HG03095 (cell line): ENCODE results near the gene PLEKHA1.

Experiments used
- ATAC-seq: cut with Tn5 transposase; IDR thresholded peaks from one replicate; pipeline ENCODE4 v1.9.1; 2021; ENCODE audit warnings: moderate library complexity; ENCODE audit not compliant: unreplicated experiment

PLEKHA1 gene

DNA sequence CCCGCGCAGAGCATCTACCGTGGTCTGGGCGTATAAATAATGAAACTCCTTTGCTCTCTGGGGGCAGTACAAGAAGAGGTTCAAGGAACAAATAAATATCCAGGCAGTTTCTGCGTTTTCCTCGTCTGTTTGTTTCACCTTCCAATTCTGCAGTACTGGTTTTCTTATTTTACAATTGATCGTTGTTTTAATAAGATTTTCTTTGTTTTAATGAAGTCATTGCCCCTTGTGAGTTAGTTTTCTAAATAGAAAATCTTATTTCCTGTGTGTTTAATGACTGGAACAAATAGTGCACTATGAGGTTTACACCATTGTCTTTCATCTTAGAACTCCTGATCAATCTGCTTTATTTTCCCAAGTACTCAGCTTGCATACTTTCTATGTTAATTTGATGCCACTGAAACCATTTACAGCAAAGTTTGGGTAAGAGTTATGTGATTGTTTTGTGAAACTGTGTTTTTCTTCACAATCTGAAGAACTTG, 1.2 kb downstream of the PLEKHA1 start:
- no peak for ATAC-seq

DNA sequence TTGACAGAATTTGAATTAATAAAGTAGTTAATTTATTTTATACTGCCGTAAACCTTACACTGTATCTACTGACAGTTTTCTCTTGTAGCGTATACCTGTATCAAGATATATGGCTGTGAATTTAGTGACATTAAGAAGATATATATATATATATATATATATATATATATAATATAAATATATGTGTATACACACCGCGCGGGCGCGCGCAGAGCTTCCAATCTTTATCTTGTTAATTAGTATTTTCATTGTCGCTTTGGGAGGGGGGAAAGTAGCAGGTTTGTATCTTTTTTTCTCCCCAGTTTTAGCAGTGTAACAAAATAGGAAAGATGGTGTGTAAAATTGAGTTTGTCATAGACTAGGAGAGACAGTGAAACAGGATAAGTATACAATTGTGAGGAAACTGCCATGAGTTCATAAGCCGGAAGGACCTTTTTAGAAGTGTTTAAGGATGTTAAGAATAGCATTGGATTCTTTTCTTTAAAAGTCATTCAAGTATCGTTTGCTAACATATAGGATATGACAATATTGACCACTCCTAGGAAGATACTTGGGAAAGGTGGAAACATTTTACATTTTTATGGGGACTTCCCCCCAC, 2.0 kb downstream of the PLEKHA1 start:
- ATAC-seq = no peak

DNA sequence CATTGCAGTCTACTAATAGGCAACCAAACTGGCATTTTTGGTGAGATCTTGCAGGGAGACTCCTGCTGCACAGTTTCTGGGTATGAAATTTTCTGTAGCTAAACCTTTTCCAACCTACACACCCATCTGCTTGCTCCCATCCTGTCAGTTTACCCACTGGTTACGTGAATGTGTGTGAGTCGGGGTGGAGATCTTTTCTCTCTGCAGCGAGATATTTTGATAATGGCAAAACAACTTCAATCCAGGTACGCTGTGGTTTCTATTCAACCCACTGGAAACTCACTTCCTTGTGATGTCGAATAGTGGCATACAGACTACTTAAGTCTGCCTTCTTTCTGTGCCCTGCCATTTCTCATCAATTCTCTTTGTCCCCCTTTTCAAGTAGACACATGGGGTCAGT, 4.5 kb downstream of the PLEKHA1 start:
- ATAC-seq = no peak

DNA sequence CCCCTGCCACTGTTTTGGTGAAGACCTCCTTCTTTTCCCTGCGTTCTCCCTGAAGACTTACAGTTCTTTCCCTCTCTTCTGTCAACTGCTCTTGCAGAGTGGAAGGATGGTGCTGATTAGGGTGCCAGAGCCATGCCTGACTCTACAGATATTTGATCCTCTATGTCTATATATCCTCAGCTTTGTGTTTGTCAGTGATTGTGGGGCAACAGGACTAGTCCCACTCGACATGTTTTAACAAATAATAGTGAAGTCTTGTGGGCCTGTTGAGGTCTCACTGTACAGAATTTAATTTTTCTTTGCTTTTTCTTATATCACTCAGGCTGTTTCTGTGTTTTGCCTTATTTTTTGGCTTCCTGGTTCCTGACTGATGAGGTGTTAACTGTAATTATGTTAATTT, 5.0 kb downstream of the PLEKHA1 start:
- ATAC-seq = no peak

DNA sequence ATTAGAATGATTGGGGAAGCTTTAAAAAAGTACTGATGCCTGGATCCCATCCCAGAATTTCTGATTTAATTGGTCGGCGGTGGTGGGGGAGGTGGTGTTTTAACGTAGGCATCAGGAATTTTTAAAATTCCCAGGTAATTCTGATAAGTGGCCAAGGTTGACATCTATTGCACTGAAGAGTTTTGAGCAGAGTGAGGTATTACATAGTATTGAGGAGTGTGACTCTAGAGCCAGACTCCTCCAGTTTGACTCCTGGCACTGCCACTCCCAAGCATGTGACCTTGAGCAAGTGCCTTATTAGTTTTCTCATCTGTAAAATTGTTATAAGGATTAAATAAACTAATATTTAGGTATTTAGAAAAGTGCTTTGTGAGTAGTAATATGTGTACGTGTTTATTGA, 6.2 kb downstream of the PLEKHA1 start:
- ATAC-seq = no peak

DNA sequence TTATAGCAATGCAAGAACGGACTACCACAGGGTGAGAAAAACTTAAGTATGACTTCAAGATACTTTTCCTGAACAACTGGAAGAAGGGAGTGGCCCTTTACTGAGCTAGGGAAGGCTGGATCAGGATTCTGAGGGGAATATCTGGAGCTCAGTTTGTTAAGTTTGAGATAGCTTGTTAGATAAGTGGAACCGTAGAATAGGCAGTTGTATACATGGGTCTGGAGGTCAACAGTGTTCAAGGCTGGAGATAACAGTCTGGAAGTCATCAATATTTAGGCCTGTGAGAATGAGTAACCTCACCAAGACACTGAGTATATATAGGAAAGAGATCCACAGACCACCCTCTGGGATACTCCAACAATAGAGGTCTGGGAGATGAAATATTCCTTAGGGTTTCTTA, 7.2 kb downstream of the PLEKHA1 start:
- no peak for ATAC-seq

DNA sequence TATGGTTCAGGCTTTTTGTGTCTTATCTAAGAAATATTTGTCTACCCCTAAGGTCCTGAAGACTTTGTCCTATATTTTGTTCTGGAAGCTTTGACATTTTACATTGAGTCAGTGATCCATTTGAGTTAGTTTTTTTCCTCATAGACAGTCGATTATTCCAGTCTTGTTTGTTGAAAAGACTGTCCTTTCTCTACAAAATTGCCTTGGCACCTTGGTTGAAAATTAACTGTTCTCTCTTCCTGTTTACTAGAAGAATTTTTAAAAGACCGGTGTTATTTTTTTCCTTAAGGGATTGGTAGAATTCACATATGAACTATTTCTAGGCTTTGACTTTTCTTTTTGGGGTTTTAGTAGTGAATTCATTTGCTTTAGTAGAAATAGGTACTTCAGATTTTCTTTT, 12.0 kb downstream of the PLEKHA1 start:
- no peak for ATAC-seq

DNA sequence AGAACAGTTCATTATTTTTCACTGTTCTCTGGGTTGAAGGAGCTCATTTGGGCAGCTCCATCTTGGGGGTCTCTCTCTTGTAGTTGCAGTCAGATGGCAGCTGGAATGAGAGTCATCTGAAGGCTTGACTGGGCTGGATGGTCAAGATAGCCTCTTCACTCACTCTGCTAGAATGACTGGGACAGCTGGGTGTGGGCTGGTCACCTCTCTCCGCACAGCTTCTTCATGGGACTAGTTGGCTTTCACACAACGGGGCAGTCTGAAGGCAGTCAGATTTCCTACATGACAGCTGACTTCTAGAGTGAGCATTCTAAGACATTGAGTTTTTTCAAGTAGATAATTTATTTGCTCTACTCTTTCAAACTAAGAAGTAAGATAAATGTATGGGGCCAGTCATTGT, 13.1 kb downstream of the PLEKHA1 start:
- no peak for ATAC-seq

DNA sequence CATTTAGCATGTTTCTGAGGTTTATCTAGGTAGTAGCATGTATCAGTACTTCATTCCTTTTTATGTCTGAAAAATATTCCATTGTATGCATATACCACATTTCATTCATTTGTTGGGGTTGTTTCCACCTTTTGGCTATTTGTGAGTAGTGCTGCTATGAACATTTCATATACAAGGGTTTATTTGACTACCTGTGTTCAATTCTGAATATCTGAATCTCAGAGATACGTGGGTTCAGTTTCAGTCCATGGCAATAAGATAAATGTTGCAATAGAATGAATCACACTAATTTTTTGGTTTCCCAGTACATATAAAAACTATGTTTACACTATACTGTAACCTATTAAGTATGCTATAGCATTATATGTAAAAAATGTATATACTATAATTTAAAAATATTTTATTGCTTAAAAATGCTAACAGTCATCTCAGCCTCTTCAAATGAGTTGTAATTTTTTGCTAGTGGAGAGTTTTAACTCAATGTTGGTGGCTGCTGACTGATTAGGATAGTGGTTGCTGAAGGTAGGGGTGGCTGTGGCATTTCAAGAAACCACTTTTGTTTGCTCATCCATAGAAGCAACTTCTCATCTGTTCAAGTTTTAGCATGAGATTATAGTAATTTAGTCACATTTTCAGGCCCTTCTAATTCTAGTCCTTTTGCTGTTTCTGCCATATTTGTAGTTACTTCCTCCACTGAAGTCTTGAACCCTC, 13.9 kb downstream of the PLEKHA1 start:
- no peak for ATAC-seq

DNA sequence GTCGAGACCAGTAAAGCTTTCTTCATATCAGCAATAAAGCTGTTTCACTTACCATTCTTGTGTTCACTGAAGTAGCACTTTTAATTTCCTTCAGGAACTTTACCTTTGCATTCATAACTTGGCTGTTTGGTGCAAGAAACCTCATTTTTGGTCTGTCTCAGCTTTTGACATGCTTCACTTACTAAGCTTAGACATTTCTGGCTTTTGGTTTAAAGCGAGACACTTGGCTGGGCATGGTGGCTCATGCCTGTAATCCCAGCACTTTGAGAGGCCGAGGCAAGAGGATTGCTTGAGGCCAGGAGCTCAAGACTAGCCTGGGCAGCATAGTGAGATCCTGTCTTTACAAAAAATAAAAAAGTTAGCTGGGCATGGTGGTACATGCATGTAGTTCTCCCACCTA, 15.8 kb downstream of the PLEKHA1 start:
- no peak for ATAC-seq

DNA sequence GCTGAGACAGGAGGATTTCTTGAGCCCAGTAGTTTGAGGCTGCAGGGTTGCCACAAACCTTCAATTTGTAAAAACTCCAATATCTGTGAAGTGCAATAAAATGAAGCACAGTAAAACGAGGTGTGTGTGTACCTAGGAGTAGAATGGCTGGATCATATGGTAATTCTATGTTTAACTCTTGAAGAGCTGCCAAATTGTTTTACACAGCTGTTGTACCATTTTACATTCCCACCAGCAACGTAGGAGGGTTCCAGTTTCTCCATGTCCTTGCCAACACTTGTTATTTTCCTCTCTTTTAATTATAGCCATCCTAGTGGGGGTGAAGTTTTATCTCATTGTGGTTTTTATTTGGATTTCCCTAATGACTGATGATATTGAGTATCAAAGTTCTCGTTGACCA, 16.2 kb downstream of the PLEKHA1 start:
- no peak for ATAC-seq

DNA sequence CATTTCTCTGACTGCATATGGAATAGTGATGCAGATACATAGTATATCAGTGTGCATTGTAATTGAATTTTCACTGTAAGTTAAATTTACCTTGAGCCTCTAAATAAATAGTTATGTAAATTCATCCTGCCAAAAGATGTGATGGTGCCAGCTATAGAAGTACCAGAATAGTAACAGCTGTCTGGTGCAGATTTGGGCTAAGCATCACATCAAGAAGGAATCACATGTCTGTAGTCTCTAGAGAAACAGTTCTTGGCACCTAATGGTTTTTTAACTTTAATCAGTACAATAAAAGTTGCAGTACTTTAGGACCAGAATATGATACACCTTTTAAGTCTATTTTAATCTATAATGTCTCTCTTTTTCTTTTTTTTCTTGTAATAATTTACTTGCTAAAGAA, 17.4 kb downstream of the PLEKHA1 start:
- no peak for ATAC-seq

DNA sequence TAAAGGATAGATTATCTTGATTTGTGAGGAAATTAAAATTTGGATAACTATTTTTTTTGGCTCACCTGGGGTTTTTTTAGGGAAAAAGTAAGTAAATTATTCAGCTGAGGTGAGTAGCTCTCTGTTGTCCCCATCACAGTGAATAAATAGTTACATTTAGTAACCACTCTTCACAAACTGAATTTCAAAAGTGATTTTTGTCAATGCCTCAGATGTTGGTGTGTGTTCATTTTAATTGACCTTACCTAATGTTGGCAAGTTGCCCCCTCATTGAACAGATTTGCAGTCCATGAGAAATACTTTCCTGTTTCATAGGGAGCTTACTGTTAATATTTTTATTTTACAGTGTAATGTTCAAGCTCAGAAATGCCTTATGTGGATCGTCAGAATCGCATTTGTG, 18.3 kb downstream of the PLEKHA1 start:
- no peak for ATAC-seq

DNA sequence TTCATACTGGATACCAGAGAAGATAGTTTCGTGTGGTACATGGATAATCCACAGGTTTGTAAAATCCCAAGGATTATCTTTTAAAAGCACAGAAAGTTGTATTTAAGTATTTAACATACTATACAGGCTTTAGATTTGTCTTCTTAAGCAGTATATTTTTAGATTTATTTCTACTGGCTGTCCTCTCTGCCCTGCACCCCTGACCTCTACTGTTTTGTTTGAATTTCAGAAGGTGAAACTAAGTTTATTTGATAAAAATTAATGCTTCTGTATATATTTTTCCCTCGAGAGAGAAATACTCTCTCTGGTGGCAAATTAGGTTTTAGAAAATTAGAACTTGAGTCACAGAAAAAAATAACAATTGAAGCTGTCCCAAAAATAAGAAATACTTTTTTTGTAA, 18.8 kb downstream of the PLEKHA1 start:
- ATAC-seq = no peak

DNA sequence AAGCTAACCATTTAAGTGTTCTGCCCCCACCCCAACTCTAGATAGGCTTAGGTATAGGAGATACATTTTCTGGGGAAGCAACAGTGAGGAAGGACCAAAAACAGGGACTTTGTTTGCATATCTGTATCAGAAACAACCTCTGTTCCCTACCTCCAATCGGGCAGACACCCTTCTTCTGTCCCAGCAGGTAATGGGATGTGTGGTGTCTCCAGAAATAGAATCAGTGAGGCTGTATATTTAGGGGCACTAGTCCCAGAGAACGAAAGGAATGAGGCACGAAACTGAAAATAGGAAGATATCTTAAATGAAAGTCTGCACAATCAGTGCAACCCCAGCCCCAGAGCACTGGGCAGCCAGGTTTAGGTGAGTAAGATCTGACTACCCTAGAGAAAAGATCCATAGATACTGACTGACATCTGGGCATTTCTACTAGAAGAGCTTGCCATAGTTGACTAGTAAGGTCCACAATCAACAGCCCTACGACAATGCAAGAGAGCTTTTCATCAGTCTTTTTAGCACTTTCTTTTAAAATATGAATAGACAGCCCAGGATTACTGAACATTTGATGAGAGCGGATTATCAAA, 28.1 kb downstream of the PLEKHA1 start:
- ATAC-seq = no peak

DNA sequence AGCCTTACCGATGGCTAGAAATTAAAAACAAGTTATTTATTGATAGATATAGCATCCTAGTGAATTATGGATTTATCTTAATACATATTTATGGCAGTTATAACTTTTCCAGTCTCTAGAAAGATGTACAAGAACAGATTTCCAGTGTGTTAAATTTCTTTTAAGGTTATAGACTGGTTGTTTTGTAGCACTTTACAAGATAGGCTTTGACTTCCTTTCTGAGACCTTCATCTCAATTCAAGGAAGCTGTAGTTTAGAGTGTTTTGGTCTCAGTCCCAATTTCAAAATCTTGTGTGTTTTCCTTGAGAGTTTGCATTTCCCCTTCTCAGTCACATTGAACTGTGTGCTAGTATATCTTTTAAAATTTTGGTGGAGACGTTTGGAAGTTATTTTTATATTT, 30.1 kb downstream of the PLEKHA1 start:
- ATAC-seq = no peak

DNA sequence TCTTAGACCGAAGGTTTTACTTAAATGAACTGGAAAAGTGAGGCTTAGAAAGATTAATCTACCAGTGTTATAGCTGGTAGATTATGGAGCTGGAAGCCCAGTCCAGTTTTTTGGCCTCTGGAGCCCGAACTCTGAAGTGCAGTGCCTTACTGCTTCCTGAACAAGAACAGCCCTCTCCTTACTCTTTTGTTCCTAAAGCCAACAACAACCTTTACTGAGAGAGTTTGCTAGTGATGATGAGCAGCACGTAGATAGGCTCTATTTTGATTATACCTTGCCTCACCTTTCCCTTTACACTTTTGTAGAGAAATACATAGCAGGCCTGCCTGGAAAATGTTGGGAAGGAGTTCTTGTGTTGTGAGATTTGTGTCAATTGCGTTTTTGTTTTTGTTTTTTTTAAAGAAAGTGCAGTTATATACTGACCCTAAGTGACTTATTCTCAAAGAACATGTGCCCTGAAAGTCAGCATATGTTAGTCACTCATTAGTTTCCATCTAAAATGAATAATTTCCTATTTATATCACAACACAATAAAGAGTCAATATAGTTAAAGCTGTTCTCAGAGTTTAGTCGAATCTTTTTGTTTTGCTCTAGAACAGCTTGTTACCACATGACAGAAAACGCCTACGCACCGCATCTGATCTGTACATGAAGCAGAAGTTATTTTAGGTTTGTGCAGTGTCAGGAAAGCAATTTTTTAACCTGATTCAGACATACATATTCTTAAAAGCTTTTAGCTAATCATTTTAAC, 33.0 kb downstream of the PLEKHA1 start:
- no peak for ATAC-seq

DNA sequence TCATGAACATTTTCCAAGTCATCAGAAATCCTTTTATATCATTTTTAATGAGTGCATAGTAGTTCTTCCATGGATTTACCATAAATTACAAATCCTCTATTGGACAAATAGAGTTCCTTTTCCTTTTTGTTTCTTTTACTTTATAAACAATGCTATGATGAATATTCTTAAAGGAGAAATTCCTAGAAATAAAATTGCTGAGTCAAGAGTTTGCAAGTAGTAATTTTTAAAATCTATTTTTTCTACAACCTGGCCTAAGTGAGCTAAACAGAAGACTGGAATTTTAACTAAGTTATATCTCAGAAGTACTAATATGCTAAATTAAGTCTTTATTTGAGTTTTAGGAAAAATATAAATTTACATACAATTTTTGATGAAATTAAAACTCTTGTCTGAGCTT, 38.8 kb downstream of the PLEKHA1 start:
- no peak for ATAC-seq

DNA sequence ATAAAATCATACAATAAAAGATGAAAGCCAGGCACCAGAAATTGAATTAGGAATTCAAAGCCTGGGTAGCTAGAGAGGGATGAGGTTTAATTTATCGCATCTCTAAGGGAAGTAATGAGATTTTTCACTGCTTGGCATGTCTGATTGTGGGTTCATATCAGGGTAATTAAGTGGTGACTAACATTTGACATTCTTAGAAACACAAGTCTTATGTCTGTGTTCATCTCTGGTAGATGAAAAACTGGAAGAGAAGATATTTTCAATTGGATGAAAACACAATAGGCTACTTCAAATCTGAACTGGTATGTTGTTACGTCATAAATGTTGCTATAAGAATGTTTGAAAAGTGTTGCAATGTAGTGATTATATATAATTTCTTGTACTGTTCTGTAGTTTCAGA, 43.2 kb downstream of the PLEKHA1 start:
- ATAC-seq = no peak

DNA sequence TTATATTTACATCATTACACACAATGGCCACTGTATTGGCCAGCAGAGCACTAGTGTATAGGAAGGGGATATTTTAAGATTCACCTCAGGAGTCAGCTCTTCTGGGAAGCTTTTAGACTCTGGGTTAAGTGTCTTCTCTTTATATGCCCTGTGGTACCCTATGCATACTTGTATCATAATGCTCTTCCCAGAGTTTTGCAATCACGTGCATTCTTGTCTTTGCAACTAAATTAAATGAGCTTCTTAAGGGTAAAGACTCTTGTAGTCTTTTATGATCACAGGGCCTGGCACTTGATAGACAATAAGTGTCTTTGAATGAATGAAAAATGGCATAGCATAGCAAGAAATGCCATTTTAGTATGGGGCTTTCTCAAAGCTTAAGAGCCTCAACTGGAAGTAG, 44.5 kb downstream of the PLEKHA1 start:
- ATAC-seq = no peak

DNA sequence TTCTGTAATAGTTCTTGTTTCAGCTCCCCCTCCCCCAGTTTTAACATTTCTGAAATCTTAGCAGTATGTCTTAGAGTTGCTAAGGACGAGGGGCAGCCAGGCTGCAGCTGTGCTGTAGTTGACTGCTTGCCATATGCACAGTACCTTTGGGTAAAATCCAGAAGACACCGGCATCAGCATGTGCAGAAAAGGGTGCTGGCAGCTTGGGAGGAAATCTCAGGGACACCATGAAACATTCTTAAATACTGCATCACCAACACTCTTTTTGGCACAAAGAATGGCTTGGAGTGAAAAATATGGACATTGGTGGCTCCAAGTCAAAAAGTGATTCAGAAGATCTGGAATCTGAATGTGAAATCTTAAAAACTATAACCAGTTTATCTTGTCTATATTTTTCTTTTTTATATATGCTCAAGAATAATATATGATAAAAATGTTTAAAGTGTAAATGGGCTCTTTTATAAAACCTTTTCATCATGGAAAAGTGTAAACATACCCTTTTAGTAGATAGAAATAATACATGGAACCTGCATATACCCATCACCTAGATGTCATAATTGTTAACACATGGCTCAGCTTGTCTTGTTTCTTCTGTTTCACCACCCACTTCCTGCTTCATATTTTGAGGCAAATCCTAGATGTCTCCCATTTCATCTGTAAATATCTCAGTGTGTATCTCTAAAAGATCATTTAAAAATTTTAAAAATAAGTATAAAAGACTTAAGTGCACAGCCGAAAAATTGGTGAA, 45.5 kb downstream of the PLEKHA1 start:
- ATAC-seq = no peak
